GM18867 (cell line): Measurements from ENCODE around the gene OPCML.

Experiments used
- ATAC-seq: cut with Tn5 transposase; IDR thresholded peaks from one replicate; pipeline ENCODE4 v1.9.1; 2021; ENCODE audit warnings: mild to moderate bottlenecking, moderate library complexity; ENCODE audit not compliant: unreplicated experiment

The OPCML gene

DNA sequence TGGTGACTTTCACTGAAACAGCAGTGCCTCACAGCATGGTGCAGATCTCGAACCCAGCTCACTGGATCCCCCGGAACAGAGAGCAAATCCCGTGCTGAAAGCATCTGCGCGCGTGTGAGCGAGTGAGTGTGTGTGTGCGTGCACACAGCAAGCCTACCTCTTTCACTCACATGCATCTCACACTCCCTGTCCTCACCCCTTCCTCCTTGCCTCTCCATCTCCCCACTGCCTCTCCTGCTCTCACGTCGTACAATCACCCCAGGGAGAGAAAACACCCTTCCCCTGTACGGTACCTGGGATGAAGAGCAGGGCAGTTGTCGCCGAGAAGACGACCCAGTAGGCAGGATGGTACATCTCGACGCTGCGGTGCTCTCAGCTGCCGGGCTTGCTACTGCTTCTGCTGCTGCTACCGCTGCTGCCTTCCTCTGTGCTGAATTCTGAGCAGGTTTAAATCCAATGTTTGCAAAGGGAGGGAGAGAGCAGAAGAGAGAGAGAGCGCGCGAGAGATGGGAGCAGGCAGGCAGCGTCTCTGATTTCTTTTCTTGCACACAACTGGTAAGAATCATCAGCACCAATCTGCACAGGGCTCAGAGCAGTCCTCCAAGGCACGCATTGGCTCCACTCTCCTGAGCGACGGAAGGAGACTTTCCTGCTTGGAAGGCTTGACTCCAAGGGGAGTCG, at the start of gene OPCML:
Gene OPCML, minus strand, starts transcription at position 531 of the 681 bp plus-strand sequence.
- no peak for ATAC-seq

DNA sequence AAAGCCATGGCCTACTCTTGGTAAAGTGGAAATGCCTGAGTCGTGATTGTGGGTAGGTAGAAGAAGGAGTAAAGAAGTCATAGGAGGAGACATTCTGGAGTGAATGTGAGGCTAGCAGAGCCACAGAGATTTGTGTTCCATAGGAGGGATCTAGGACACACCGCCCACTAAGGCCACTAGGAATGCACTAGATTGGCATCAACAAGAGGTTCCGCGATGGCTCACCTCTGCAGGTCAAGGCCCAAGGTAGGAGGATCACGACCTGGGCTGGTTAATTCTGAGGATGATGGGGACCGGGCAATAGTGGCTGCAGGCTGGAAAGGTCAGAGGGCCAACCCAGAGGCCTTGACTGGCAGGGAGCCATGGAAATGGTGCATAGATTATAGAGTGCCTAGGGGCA, 48.8 kb upstream of the OPCML start:
- ATAC-seq: no peak

GRCh38 chr11:133579165-133580031, 47.1 kb upstream of the OPCML start:
- no peak for ATAC-seq

DNA sequence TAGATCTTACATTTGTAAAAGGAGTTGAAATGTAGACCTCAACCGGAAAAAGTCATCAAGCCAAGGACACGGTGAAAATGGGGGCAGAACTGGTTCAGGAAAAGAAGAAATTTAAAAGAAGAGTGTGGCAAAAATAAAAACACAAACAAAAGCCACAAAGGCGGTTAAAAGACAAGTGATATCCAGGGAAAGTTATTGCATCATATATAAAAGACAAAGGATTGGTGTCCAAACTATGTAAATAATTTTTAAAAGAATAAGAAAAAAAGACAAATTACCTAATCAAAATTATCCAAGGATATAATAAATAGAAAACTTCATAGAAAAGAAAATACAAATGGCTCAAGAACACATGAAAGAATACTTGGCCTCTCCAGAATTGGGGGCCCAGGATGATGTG, 45.1 kb upstream of the OPCML start:
- no peak for ATAC-seq

DNA sequence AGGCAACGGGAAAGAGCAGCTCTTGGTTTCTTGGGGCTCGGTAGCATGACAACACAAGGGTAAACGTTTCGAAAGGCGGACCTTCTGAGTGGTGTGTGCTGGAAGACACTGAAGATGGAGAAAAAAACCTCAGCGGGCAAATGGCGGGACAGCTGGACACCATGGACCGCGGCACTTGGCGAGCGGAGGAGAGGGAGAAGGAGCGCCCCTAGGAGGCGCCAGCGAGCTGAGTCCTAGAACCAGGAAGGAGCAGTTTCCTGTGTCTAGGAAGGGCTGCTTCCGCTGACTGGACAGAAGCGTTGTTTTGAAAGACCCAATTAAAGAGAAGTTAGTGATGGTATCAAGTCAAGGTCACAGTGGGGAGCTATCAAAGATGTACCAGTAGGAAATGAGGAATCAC, 44.0 kb upstream of the OPCML start:
- ATAC-seq: no peak

DNA sequence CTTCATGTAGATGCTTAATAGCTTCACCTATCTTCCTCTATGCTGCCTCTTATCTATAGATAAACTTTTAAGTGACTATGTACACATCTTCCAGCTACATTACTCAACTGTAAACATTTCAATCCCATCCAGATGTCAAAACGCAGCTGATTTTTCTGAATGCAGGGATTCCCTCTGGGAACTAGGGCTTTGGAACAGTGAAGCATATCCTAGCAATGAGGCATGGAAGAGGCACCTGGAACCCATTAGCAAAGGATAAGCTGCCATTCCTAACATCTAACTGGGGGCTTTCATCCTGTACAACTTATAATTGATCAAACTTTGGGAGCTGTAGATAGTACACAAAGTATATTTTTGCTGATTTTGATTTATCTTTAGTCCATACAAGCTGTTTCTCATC, 40.8 kb upstream of the OPCML start:
- no peak for ATAC-seq

DNA sequence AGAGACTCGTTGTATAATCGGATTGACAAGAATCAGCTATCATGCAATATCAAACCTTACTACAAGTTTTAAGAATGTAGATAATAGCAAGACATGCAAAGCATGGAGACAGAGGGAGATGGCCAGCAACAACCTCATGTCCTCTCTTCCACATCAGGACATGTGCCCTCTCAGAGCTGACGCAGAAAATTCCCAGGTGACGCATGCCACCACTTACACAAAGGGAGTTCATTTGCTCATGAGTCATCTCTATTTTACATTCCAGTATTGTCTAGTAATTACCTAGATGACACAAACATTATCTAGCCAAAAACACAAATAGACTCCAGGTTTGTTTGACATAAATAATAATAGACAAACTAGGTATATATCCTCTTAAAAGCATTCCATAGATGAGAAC, 38.1 kb upstream of the OPCML start:
- ATAC-seq: no peak

- no peak for ATAC-seq
Measured at GRCh38 chr11:133563505-133564025, 31.3 kb upstream of the OPCML start.

DNA sequence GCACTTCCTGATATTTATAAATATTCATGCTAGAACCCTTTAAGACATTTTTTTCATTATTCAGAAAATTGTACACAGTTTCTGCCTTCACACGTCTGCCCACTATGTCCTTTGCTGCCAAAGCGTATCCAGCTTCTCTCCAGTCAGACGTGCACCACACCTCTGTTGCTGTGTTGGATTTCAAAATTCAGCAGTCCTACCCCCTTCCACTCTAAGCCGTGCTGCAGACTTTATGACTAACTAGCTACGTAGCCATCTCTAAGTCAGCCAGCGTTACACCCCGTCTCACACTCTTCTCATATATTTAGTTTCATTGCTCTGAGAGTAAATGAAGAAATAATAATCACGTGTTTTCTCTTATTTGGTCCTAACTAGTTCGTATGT, 28.2 kb upstream of the OPCML start:
- ATAC-seq: no peak

DNA sequence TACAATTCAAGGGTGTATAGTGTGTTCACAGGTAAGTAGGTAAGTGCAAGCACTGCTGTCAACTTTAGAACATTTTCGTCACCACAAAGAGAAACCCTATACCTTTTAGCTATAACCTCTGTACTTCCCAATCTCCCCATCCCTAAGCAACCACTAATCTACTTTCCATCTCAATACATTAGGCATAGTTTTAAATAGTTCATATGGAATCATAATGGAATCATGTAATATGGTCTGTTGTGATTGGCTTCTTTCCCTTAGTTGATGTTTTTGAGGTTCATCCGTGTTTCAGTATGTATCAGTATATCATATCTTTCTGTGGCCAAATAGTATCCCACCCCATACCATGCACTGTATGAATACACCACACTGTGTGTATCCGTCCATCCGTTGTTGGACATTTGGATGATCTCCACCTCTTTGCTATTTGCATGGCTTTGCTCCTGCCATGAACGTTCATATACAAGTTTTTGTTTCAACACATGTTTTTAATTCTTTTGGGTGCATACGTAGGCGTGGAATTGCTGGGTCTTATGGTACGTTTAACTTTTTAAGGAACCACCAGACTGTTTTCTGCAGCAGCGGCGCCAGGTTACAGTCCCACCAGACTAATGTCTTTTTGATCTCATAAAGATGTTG, 27.7 kb upstream of the OPCML start:
- ATAC-seq: no peak

DNA sequence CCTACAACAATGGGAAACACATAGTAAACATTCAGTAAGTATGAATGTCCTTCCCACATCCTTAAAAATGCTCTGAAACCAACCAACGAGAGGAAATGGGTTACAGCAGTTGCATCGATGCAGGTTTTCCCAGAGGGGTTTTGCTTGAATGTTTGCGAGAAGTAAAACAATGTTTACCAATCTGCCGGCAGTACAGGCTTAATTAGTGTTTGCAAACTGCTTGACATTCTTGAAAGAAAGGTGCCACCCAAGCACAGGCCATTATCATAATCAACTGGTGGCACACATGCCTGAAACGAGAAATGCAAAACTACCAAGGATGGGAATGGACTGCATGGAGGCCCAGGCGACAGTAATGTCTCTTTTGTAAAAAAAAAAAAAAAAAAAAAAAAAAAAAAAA, 27.1 kb upstream of the OPCML start:
- ATAC-seq: no peak

- ATAC-seq: no peak
Measured at GRCh38 chr11:133555034-133555433, 22.7 kb upstream of the OPCML start.

- no peak for ATAC-seq
Measured at GRCh38 chr11:133553885-133554740, 21.8 kb upstream of the OPCML start.

GRCh38 chr11:133552938-133553337, 20.6 kb upstream of the OPCML start:
- no peak for ATAC-seq

- no peak for ATAC-seq
Measured at GRCh38 chr11:133551064-133551463, 18.8 kb upstream of the OPCML start.

GRCh38 chr11:133549826-133550225, 17.5 kb upstream of the OPCML start:
- ATAC-seq: no peak

DNA sequence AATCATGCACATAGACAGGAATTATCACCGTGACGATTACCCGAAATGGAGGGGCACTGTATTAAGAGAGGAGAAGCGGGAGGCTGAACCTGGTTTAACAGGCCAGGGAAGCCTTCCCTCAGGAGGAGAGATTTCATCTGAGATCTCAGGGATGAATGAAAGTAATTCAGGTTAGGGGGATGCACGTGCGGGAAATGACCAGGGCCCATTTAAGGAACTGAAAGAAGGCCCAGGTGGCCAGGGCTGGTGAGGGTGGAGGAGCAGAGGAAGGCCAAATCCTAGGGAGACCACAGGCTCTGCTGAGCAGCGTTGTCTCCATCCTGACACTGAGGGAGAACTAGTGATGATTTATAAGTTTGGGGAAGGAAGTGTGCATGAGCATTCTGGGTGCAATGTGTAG, 16.3 kb upstream of the OPCML start:
- ATAC-seq: no peak

GRCh38 chr11:133547808-133548494, 15.7 kb upstream of the OPCML start:
- no peak for ATAC-seq

- ATAC-seq: peak; percentile 69
Measured at GRCh38 chr11:133545199-133545803, 13.0 kb upstream of the OPCML start.

- ATAC-seq: no peak
Measured at GRCh38 chr11:133541720-133542095, 9.4 kb upstream of the OPCML start.
